Stimulated activated CD4-positive, alpha-beta T cell treated with anti-CD3 and anti-CD28 coated beads, Interleukin-2, amount 100 ng/mL, for 4 hours (primary cell): Measurements from ENCODE around the gene ALG2.
"Not testable (repeated sequence)": the region's sequence is repeated elsewhere in the genome, so short reads cannot be mapped to it uniquely, and the experiment has no call there.

ENCODE experiments used
- DNase-seq: peaks from one replicate; pipeline ENCODE4 v3.0.0-alpha.2; 2020; ENCODE audit warnings: low read depth

Gene ALG2

GRCh38 chr9:99237849-99238248, 16.1 kb upstream of the ALG2 start:
- not testable (repeated sequence) for DNase-seq

- no peak for DNase-seq
Measured at GRCh38 chr9:99237356-99237755, 15.6 kb upstream of the ALG2 start.

GRCh38 chr9:99235926-99236634, 14.3 kb upstream of the ALG2 start:
- DNase-seq = no peak

- DNase-seq = no peak
Measured at GRCh38 chr9:99235069-99235468, 13.3 kb upstream of the ALG2 start.

GRCh38 chr9:99234618-99235017, 12.9 kb upstream of the ALG2 start:
- DNase-seq = no peak

- DNase-seq = peak; percentile 13
Measured at GRCh38 chr9:99231711-99232110, 10.0 kb upstream of the ALG2 start.

- DNase-seq = no peak
Measured at GRCh38 chr9:99230206-99230605, 8.5 kb upstream of the ALG2 start.

- DNase-seq = no peak
Measured at GRCh38 chr9:99226054-99226453, 4.3 kb upstream of the ALG2 start.

- DNase-seq = no peak
Measured at GRCh38 chr9:99224445-99224844, 2.7 kb upstream of the ALG2 start.

GRCh38 chr9:99222416-99223270, 901 bp upstream of the ALG2 start:
- peak; percentile 12 for DNase-seq

- DNase-seq = no peak
Measured at GRCh38 chr9:99221266-99221620, 499 bp downstream of the ALG2 start.

GRCh38 chr9:99220011-99220410, 1.7 kb downstream of the ALG2 start:
- no peak for DNase-seq

- no peak for DNase-seq
Measured at GRCh38 chr9:99216073-99216472, 5.7 kb downstream of the ALG2 start.

GRCh38 chr9:99213197-99213596, 8.5 kb downstream of the ALG2 start:
- DNase-seq = no peak

- DNase-seq = no peak
Measured at GRCh38 chr9:99211746-99212145, 10.0 kb downstream of the ALG2 start.

GRCh38 chr9:99210572-99210971, 11.2 kb downstream of the ALG2 start:
- no peak for DNase-seq

GRCh38 chr9:99201603-99202002, 20.1 kb downstream of the ALG2 start:
- DNase-seq = no peak

- DNase-seq = no peak
Measured at GRCh38 chr9:99199938-99200539, 21.7 kb downstream of the ALG2 start.

GRCh38 chr9:99197987-99198386, 23.8 kb downstream of the ALG2 start:
- DNase-seq = no peak

GRCh38 chr9:99197124-99197630, 24.6 kb downstream of the ALG2 start:
- no peak for DNase-seq

- not testable (repeated sequence) for DNase-seq
Measured at GRCh38 chr9:99196484-99196883, 25.3 kb downstream of the ALG2 start.

GRCh38 chr9:99193466-99193821, 28.3 kb downstream of the ALG2 start:
- DNase-seq = no peak
